Thyroid gland (tissue), 4 donors: Measurements from ENCODE around the gene DIP2A. TPM values are rescaled to one million over a fixed set of nuclear protein-coding genes. Genes with fewer than 3 reads are reported as not detected.

ENCODE experiments used
- DNase-seq, 2 donors: peaks; one replicate each; pipeline ENCODE4 v3.0.0-alpha.2; 2019
- H3K27ac ChIP-seq, 3 donors: fragments of 200-600 bp; sonication (generic); 1 replicate in 2 of 3; 2 replicates in 1 of 3; pipeline ENCODE4 v1.5.1; 2016 to 2019; ENCODE audit warnings: mild to moderate bottlenecking in 1 of 3, moderate library complexity in 1 of 3
- H3K27me3 ChIP-seq: fragments of 200-600 bp; sonication (generic); one replicate; pipeline ENCODE4 v1.5.1; 2019
- H3K36me3 ChIP-seq, 2 donors: fragments of 200-600 bp; sonication (generic); one replicate each; pipeline ENCODE4 v1.5.1; 2016 to 2019
- H3K4me1 ChIP-seq, 2 donors: fragments of 200-600 bp; sonication (generic); one replicate each; pipeline ENCODE4 v1.5.1; 2017 to 2019
- H3K4me3 ChIP-seq, 3 donors: fragments of 200-600 bp; sonication (generic); replicated peaks in 1 of 3; 1 replicate in 2 of 3; 2 replicates in 1 of 3; pipeline ENCODE4 v1.5.1; 2016; ENCODE audit warnings: mild to moderate bottlenecking in 1 of 3
- H3K9me3 ChIP-seq: fragments of 200-600 bp; sonication (generic); one replicate; pipeline ENCODE4 v1.5.1; 2017
- POLR2A ChIP-seq, 2 donors: fragments of 450-650 bp; IDR thresholded peaks; one replicate each; pipeline ENCODE4 v1.6.1; 2017; ENCODE audit warnings: antibody characterized with exemption in 2 of 2, mild to moderate bottlenecking in 2 of 2, moderate library complexity in 1 of 2
- WGBS, 2 donors: methylation state at CpG; one replicate each; pipeline ENCODE4 v1.1.5; 2017; 5-methylcytosine and 5-hydroxymethylcytosine counted together
- intact Hi-C: fragments of 100-400 bp; cut with DNase I; formaldehyde crosslinking; loops from one replicate; pipeline ENCODE4 v1.15.1; 2023
- small RNA-seq: library from RNA; depleted of rRNA; stranded (forward); fragments of <200 nt; gene quantifications from one replicate; pipeline ENCODE3, GENCODE V24; 2016
- total RNA-seq, 4 donors: library from RNA; depleted of rRNA; stranded (reverse); fragments of >200 nt; gene quantifications; one replicate each; pipeline ENCODE4 v1.2.3, GENCODE V29; 2016
- TF ChIP-seq, protein P1 (sequence below), 6 experiments: fragments of 200-600 bp in 3 of 6; fragments of 450-650 bp in 3 of 6; sonication (generic) in 3 of 6; IDR thresholded peaks; one replicate each; pipeline ENCODE4 v1.5.1; 2016 to 2019; ENCODE audit warnings: antibody characterized with exemption in 6 of 6, mild to moderate bottlenecking in 2 of 6, inconsistent platforms in 1 of 6, moderate library complexity in 1 of 6

DIP2A gene
- total RNA-seq, 4 donors from 2014 or later: 35.1 to 56.3 (median 42.9) TPM

DNA sequence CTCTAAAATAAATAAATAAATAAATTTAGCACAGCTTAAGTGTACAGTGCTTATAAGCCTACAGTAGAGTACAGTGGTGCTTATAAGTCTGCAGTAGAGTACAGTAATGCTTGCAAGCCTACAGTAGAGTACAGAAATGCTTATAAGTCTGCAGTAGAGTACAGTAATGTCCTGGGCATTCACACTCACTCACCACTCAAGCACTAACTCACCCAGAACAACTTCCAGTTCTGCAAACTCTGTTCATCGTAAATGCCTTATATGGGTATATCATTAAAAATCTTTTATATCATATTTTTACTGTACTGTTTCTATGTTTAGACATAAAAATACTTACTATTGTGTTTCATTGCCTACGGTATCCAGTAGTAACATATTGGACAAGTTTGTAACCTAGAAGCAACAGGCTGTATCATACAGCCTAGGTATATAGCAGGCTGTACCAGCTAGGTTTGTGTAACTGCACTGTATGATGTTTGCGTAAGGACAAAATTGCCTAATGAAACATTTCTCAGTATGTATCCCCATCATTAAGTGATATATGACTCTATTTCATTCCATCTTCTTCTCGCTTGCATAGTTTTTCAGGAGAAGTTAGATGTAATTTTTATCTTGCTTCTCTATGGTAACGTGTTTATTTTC, 160.2 kb downstream of the DIP2A start:
- Histone ChIP-seq H3K36me3 (no peaks in the 10 kb centered on the region), H3K27me3 (no peaks in the 10 kb centered on the region), H3K4me3 (no peak overlapping the region), H3K4me1 (peaks cover 6 to 7% of the 10 kb centered on the region in 2 donors), H3K27ac (no peak overlapping the region), H3K9me3 (no peaks in the 10 kb centered on the region)
- DNase-seq: no peak
- no peak for TF ChIP-seq POLR2A (IDR thresholded peaks at IDR 0.05)
- TF ChIP-seq, protein P1, sequence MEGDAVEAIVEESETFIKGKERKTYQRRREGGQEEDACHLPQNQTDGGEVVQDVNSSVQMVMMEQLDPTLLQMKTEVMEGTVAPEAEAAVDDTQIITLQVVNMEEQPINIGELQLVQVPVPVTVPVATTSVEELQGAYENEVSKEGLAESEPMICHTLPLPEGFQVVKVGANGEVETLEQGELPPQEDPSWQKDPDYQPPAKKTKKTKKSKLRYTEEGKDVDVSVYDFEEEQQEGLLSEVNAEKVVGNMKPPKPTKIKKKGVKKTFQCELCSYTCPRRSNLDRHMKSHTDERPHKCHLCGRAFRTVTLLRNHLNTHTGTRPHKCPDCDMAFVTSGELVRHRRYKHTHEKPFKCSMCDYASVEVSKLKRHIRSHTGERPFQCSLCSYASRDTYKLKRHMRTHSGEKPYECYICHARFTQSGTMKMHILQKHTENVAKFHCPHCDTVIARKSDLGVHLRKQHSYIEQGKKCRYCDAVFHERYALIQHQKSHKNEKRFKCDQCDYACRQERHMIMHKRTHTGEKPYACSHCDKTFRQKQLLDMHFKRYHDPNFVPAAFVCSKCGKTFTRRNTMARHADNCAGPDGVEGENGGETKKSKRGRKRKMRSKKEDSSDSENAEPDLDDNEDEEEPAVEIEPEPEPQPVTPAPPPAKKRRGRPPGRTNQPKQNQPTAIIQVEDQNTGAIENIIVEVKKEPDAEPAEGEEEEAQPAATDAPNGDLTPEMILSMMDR (IDR thresholded peaks at IDR 0.05): no peak
- intact Hi-C loops: no loop called here
- WGBS, 2 donors: 84 to 87% methylated on average over 5 of the region's 5 CpGs

Small RNAs within 50 kb of the gene (small RNA-seq; reads per million reads assigned to genes)
- not detected for gene RNU6-396P

Other genes with a start within 250 kb of the DIP2A start
- gene LSS, start 230.1 kb upstream of the DIP2A start, total RNA-seq: 10 to 100 TPM; 31.4 to 57.7 (median 42.0) TPM
- 100 to 1,000 TPM in 1 of 4 donors, 10 to 100 TPM in 3; 65.7 to 116 (median 81.0) TPM for gene MCM3AP, start 173.3 kb upstream of the DIP2A start, total RNA-seq
- 10 to 100 TPM; 12.6 to 25.4 (median 21.0) TPM for gene YBEY, start 172.5 kb upstream of the DIP2A start, total RNA-seq
- 1 to 10 TPM in 3 of 4 donors, under 1 TPM in 1; 0.89 to 2.2 (median 1.7) TPM for gene C21orf58, start 135.0 kb upstream of the DIP2A start, total RNA-seq
- 10 to 100 TPM; 23.9 to 36.6 (median 33.2) TPM for gene PCNT, start 134.7 kb upstream of the DIP2A start, total RNA-seq
- 1 to 10 TPM in 1 of 4 donors, under 1 TPM in 1, not detected in 2; 0.89 to 4.9 TPM for gene S100B, start 146.2 kb downstream of the DIP2A start, total RNA-seq
- 100 to 1,000 TPM in 2 of 4 donors, 10 to 100 TPM in 2; 94.6 to 112 (median 99.4) TPM for gene PRMT2, start 176.8 kb downstream of the DIP2A start, total RNA-seq